NCI-H146 treated with DMSO at 0.1 percent for 48 hours (cell line): ENCODE data around the gene ILK.
A peak's percentile ranks its signal among the peaks of the same experiment; 100 is the strongest.

Experiments used
- DNase-seq: peaks from one replicate; lab custom pipeline; 2025; ENCODE audit not compliant: unreplicated experiment; lab: John Stamatoyannopoulos, UW

Gene ILK

GRCh38 chr11:6604790-6605189 is 1.2 kb downstream of the ILK start:
- no peak for DNase-seq

GRCh38 chr11:6606471-6607189 is 3.1 kb downstream of the ILK start:
- no peak for DNase-seq

- DNase-seq: no peak
These were observed 3.7 kb downstream of the ILK start for GRCh38 chr11:6607190-6607795.

GRCh38 chr11:6608011-6608410 is 4.4 kb downstream of the ILK start:
- DNase-seq: no peak

GRCh38 chr11:6608726-6609501 is 5.3 kb downstream of the ILK start:
- no peak for DNase-seq

GRCh38 chr11:6609502-6610015 is 6.0 kb downstream of the ILK start:
- no peak for DNase-seq

GRCh38 chr11:6610591-6610990 is 7.0 kb downstream of the ILK start:
- DNase-seq: no peak

GRCh38 chr11:6611092-6611962 is 7.8 kb downstream of the ILK start:
- no peak for DNase-seq

GRCh38 chr11:6611963-6612212 is 8.3 kb downstream of the ILK start:
- DNase-seq: no peak

- peak; percentile 89 for DNase-seq
These were observed 8.9 kb downstream of the ILK start, which contains the start of gene TAF10 for GRCh38 chr11:6612213-6613041. Gene TAF10 (minus strand): TSS chr11:6612216. CDS start chr11:6612189, 27 bp downstream.

GRCh38 chr11:6613496-6613895 is 9.9 kb downstream of the ILK start:
- DNase-seq: no peak

- no peak for DNase-seq
These were observed 10.9 kb downstream of the ILK start for GRCh38 chr11:6614446-6614845.

GRCh38 chr11:6615046-6615445 is 11.5 kb downstream of the ILK start:
- no peak for DNase-seq

- no peak for DNase-seq
These were observed 12.5 kb downstream of the ILK start for GRCh38 chr11:6615882-6616585.

- no peak for DNase-seq
These were observed 13.1 kb downstream of the ILK start for GRCh38 chr11:6616596-6617250.

GRCh38 chr11:6617315-6617781 is 13.8 kb downstream of the ILK start:
- no peak for DNase-seq

GRCh38 chr11:6618117-6619003 is 14.8 kb downstream of the ILK start:
- no peak for DNase-seq
